GM20000 (cell line): Measurements from ENCODE around the gene FHAD1.

Experiments used
- DNase-seq: peaks from one replicate; pipeline ENCODE4 v3.0.0; 2012; ENCODE audit warnings: low spot score
- CTCF ChIP-seq: IDR thresholded peaks from 2 replicates; pipeline ENCODE4 v1.5.1; 2012; ENCODE audit warnings: mild to moderate bottlenecking, control low read depth; ENCODE audit errors: extremely low read depth, missing control alignments

The FHAD1 gene

GRCh38 chr1:15328351-15329103 lies 81.5 kb downstream of the FHAD1 start:
- no peak for TF ChIP-seq CTCF
- no peak for DNase-seq

- DNase-seq = peak; percentile 38
- no peak for TF ChIP-seq CTCF
Measured at GRCh38 chr1:15329104-15329820, 82.2 kb downstream of the FHAD1 start.

GRCh38 chr1:15330028-15330427 lies 83.0 kb downstream of the FHAD1 start:
- no peak for DNase-seq
- no peak for TF ChIP-seq CTCF

- no peak for DNase-seq
- TF ChIP-seq CTCF = no peak
Measured at GRCh38 chr1:15331180-15331579, 84.2 kb downstream of the FHAD1 start.

GRCh38 chr1:15331734-15332133 lies 84.7 kb downstream of the FHAD1 start:
- no peak for DNase-seq
- no peak for TF ChIP-seq CTCF

- no peak for DNase-seq
- TF ChIP-seq CTCF = no peak
Measured at GRCh38 chr1:15332525-15332924, 85.5 kb downstream of the FHAD1 start.

- DNase-seq = no peak
- TF ChIP-seq CTCF = no peak
Measured at GRCh38 chr1:15332952-15333715, 86.1 kb downstream of the FHAD1 start.
